ENCODE data around the gene RIN1. TPM values are rescaled to one million over a fixed set of nuclear protein-coding genes. Genes with fewer than 3 reads are reported as not detected.

The RIN1 gene
- total and polyA plus RNA-seq, 2 experiments from 2014 or later, result 2.5 to 8.2 TPM

DNA sequence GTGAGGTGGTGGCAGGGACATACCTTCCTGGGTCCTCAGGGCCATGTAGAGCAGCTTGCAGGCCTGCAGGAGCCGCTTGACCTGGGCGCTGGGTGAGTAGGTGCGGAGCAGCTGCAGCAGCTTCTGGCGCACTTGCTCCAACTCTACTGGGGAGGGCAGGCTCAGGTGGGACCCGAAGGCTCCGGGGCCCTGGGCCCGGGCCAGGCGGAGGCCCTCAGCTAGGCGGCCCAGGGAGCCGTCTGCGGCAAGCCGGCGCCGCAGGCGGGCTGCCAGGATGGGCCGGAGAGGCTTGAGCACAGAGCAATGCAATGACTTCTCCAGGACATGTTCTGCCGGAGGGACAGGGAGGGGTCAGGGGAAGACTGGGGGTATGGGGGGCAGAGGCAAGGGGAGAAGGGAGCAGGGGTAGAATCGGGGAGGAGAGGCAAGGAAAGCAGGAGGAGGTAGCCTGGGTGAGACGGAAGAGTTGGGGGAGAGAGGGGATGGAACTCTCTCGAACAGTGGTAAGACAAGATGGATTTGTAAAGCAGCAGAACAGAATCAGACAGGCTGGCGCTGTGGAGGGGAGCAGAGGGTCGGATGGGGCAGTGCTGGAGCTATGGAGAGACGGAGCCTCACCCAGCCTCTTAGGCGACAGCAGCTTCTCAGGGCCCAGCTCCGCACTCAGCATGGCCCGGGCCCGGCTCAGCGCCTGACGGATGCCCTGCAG is 2.2 kb downstream of the RIN1 start (continued):
- TF ChIP-seq, protein P1, sequence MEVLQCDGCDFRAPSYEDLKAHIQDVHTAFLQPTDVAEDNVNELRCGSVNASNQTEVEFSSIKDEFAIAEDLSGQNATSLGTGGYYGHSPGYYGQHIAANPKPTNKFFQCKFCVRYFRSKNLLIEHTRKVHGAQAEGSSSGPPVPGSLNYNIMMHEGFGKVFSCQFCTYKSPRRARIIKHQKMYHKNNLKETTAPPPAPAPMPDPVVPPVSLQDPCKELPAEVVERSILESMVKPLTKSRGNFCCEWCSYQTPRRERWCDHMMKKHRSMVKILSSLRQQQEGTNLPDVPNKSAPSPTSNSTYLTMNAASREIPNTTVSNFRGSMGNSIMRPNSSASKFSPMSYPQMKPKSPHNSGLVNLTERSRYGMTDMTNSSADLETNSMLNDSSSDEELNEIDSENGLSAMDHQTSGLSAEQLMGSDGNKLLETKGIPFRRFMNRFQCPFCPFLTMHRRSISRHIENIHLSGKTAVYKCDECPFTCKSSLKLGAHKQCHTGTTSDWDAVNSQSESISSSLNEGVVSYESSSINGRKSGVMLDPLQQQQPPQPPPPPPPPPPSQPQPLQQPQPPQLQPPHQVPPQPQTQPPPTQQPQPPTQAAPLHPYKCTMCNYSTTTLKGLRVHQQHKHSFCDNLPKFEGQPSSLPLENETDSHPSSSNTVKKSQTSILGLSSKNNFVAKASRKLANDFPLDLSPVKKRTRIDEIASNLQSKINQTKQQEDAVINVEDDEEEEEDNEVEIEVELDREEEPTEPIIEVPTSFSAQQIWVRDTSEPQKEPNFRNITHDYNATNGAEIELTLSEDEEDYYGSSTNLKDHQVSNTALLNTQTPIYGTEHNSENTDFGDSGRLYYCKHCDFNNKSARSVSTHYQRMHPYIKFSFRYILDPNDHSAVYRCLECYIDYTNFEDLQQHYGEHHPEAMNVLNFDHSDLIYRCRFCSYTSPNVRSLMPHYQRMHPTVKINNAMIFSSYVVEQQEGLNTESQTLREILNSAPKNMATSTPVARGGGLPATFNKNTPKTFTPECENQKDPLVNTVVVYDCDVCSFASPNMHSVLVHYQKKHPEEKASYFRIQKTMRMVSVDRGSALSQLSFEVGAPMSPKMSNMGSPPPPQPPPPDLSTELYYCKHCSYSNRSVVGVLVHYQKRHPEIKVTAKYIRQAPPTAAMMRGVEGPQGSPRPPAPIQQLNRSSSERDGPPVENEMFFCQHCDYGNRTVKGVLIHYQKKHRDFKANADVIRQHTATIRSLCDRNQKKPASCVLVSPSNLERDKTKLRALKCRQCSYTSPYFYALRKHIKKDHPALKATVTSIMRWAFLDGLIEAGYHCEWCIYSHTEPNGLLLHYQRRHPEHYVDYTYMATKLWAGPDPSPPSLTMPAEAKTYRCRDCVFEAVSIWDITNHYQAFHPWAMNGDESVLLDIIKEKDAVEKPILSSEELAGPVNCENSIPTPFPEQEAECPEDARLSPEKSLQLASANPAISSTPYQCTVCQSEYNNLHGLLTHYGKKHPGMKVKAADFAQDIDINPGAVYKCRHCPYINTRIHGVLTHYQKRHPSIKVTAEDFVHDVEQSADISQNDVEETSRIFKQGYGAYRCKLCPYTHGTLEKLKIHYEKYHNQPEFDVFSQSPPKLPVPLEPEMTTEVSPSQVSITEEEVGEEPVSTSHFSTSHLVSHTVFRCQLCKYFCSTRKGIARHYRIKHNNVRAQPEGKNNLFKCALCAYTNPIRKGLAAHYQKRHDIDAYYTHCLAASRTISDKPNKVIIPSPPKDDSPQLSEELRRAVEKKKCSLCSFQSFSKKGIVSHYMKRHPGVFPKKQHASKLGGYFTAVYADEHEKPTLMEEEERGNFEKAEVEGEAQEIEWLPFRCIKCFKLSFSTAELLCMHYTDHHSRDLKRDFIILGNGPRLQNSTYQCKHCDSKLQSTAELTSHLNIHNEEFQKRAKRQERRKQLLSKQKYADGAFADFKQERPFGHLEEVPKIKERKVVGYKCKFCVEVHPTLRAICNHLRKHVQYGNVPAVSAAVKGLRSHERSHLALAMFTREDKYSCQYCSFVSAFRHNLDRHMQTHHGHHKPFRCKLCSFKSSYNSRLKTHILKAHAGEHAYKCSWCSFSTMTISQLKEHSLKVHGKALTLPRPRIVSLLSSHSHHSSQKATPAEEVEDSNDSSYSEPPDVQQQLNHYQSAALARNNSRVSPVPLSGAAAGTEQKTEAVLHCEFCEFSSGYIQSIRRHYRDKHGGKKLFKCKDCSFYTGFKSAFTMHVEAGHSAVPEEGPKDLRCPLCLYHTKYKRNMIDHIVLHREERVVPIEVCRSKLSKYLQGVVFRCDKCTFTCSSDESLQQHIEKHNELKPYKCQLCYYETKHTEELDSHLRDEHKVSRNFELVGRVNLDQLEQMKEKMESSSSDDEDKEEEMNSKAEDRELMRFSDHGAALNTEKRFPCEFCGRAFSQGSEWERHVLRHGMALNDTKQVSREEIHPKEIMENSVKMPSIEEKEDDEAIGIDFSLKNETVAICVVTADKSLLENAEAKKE (CRISPR knock-in tag; IDR thresholded peaks at IDR 0.05), result no peak
- TF ChIP-seq JUNB (IDR thresholded peaks at IDR 0.05; ENCODE audit: unreplicated experiment), result no peak

DNA sequence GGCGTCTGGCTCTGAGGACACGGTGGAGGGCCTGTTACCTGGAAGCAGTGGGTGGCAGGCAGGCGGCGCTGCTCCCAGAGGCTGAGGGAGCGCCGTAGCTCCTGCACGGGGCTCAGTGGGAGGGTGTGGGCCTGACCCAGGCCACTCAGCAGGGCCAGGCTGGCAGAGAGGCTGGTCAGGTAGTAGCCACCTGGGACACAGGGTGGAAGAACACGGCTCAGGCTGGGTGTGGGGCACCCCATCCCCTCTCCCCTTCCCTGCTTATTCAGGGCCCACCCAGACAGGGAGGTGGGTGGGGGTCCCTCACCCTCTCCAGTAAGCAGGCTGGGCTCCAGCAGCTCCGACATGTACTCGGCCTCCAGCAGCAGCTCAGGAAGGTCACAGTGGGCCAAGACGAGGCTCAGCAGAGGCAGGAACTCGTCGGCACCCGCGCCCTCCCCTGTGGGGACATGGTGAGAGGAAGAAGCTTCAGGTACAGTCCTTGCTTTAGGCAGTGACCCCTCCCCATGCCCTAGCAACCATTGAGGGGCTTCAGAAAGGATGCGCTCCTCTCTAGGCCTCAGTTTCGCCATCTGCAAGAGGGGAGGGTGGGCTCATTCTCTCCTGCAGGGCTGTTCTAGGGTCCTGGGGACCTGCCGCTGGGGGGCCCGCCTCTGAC is 2.9 kb downstream of the RIN1 start:
- no peak overlapping the region for H3K4me2 ChIP-seq
- no peak for DNase-seq (ENCODE audit: low spot score)

More for the DNA sequence above, 2.9 kb downstream of the RIN1 start:
- no peak overlapping the region for H3K4me3 ChIP-seq
- no peaks in the 10 kb centered on the region for H3K27me3 ChIP-seq (ENCODE audit: insufficient read depth)
- Mint-ChIP-seq H3K4me3 (no peak overlapping the region), H3K36me3 (ENCODE audit: low read depth) (no peaks in the 10 kb centered on the region), H3K27me3 (ENCODE audit: insufficient read depth, low read depth, poor library complexity) (peaks cover 13% of the 10 kb centered on the region), H3K27ac (no peak overlapping the region), H3K9me3 (no peaks in the 10 kb centered on the region), H3K4me1 (peaks cover 24% of the 10 kb centered on the region)
- no peaks in the 10 kb centered on the region for H3K9me2 ChIP-seq (ENCODE audit: insufficient read depth)
- no peaks in the 10 kb centered on the region for H3K36me3 ChIP-seq (ENCODE audit: insufficient read depth)
- H3K27ac ChIP-seq (ENCODE audit: low read depth), result no peak overlapping the region
- H3F3A ChIP-seq (replicated peaks; ENCODE audit: low read depth), result 0 out of 2 replicates have a peak, but pooled peaks cover 6% of the 10 kb centered on the region
- no peak for TF ChIP-seq STAT1 (IDR thresholded peaks at IDR 0.05; ENCODE audit: unreplicated experiment)
- no peak for TF ChIP-seq EZH2phosphoT487 (IDR thresholded peaks at IDR 0.05; ENCODE audit: unreplicated experiment)
- TF ChIP-seq, protein P2, sequence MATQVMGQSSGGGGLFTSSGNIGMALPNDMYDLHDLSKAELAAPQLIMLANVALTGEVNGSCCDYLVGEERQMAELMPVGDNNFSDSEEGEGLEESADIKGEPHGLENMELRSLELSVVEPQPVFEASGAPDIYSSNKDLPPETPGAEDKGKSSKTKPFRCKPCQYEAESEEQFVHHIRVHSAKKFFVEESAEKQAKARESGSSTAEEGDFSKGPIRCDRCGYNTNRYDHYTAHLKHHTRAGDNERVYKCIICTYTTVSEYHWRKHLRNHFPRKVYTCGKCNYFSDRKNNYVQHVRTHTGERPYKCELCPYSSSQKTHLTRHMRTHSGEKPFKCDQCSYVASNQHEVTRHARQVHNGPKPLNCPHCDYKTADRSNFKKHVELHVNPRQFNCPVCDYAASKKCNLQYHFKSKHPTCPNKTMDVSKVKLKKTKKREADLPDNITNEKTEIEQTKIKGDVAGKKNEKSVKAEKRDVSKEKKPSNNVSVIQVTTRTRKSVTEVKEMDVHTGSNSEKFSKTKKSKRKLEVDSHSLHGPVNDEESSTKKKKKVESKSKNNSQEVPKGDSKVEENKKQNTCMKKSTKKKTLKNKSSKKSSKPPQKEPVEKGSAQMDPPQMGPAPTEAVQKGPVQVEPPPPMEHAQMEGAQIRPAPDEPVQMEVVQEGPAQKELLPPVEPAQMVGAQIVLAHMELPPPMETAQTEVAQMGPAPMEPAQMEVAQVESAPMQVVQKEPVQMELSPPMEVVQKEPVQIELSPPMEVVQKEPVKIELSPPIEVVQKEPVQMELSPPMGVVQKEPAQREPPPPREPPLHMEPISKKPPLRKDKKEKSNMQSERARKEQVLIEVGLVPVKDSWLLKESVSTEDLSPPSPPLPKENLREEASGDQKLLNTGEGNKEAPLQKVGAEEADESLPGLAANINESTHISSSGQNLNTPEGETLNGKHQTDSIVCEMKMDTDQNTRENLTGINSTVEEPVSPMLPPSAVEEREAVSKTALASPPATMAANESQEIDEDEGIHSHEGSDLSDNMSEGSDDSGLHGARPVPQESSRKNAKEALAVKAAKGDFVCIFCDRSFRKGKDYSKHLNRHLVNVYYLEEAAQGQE (IDR thresholded peaks at IDR 0.05; ENCODE audit: unreplicated experiment), result no peak
- TF ChIP-seq, protein P3, sequence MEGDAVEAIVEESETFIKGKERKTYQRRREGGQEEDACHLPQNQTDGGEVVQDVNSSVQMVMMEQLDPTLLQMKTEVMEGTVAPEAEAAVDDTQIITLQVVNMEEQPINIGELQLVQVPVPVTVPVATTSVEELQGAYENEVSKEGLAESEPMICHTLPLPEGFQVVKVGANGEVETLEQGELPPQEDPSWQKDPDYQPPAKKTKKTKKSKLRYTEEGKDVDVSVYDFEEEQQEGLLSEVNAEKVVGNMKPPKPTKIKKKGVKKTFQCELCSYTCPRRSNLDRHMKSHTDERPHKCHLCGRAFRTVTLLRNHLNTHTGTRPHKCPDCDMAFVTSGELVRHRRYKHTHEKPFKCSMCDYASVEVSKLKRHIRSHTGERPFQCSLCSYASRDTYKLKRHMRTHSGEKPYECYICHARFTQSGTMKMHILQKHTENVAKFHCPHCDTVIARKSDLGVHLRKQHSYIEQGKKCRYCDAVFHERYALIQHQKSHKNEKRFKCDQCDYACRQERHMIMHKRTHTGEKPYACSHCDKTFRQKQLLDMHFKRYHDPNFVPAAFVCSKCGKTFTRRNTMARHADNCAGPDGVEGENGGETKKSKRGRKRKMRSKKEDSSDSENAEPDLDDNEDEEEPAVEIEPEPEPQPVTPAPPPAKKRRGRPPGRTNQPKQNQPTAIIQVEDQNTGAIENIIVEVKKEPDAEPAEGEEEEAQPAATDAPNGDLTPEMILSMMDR (conservative IDR thresholded peaks at IDR 0.05; ENCODE audit: low read depth in 2 of 2), result peak in 1 of 2 experiments; percentile 11; a peak in 1 of 4 replicates
- H4K20me1 ChIP-seq (replicated peaks; ENCODE audit: insufficient read depth), result no peaks in the 10 kb centered on the region
- H2AFZ ChIP-seq, result no peak overlapping the region
- no peaks in the 10 kb centered on the region for H3K79me2 ChIP-seq (replicated peaks; ENCODE audit: insufficient read depth)
- no peak for ATAC-seq
- H3K4me1 ChIP-seq (ENCODE audit: insufficient read depth), result peaks cover 16% of the 10 kb centered on the region; the same call in 1 of the 2 replicates
